Gastrocnemius medialis (tissue), 4 donors: ENCODE measurements around the gene AGRN. TPM values are rescaled to one million over a fixed set of nuclear protein-coding genes. Genes with fewer than 3 reads are reported as not detected.

Source experiments
- ATAC-seq, 2 donors: fragments of 150-250 bp; one replicate each; pipeline ENCODE4 v1.9.1; 2016
- DNase-seq, 2 donors: peaks; one replicate each; pipeline ENCODE4 v3.0.0-alpha.2; 2019
- H3K27ac ChIP-seq, 4 donors: fragments of 200-600 bp; sonication (generic); 1 replicate in 1 of 4; 2 replicates in 3 of 4; pipeline ENCODE4 v1.5.1; 2016 to 2018; ENCODE audit warnings: mild to moderate bottlenecking in 2 of 4, moderate library complexity in 1 of 4
- H3K27me3 ChIP-seq, 3 donors: fragments of 200-600 bp; sonication (generic) in 2 of 3; 1 replicate in 1 of 3; 2 replicates in 2 of 3; pipeline versions ENCODE4 v1.5.1 to v1.6.0; 2016 to 2019; ENCODE audit warnings: mild to moderate bottlenecking in 1 of 3, moderate library complexity in 1 of 3
- H3K36me3 ChIP-seq, 2 donors: fragments of 200-600 bp; sonication (generic) in 1 of 2; one replicate each; pipeline ENCODE4 v1.5.1; 2017 to 2018
- H3K4me1 ChIP-seq, 2 donors: fragments of 200-600 bp; sonication (generic) in 1 of 2; one replicate each; pipeline ENCODE4 v1.5.1; 2016 to 2017; ENCODE audit warnings: mild to moderate bottlenecking in 2 of 2
- H3K4me3 ChIP-seq, 4 donors: fragments of 200-600 bp; sonication (generic) in 3 of 4; 1 replicate in 1 of 4; 2 replicates in 3 of 4; pipeline ENCODE4 v1.5.1; 2016 to 2019; ENCODE audit warnings: mild to moderate bottlenecking in 2 of 4
- H3K9me3 ChIP-seq, 3 donors: fragments of 200-600 bp; sonication (generic) in 2 of 3; 1 replicate in 1 of 3; 2 replicates in 2 of 3; pipeline ENCODE4 v1.5.1; 2016 to 2019
- POLR2A ChIP-seq, 2 donors: fragments of 450-650 bp; IDR thresholded peaks; one replicate each; pipeline ENCODE4 v1.6.1; 2017; ENCODE audit warnings: antibody characterized with exemption in 2 of 2, mild to moderate bottlenecking in 2 of 2, moderate library complexity in 2 of 2
- in situ Hi-C, 4 donors: fragments of 200-750 bp; cut with MboI; loops; one replicate each; pipeline versions ENCODE4 v1.15.0 to v1.8.0; 2017; ENCODE audit warnings: low sequenced_read_pairs in 4 of 4
- intact Hi-C: fragments of 100-400 bp; cut with DNase I; formaldehyde crosslinking; loops from one replicate; pipeline ENCODE4 v1.15.1; 2023; ENCODE audit warnings: low total_unique reads
- total RNA-seq, 4 donors: library from RNA; depleted of rRNA; stranded (reverse); fragments of >200 nt; gene quantifications; one replicate each; pipeline versions ENCODE4 v1.1.0 to v1.2.3, GENCODE V29; 2016
- TF ChIP-seq, protein P1 (sequence below), 5 experiments: fragments of 450-650 bp in 3 of 5; fragments of 200-600 bp in 2 of 5; sonication (generic) in 2 of 5; IDR thresholded peaks in 4 of 5; conservative IDR thresholded peaks in 1 of 5; 1 replicate in 4 of 5; 2 replicates in 1 of 5; pipeline ENCODE4 v1.5.1; 2016 to 2019; ENCODE audit warnings: antibody characterized with exemption in 5 of 5, mild to moderate bottlenecking in 3 of 5, moderate library complexity in 3 of 5

AGRN gene
- total RNA-seq, 4 donors from 2014 or later = 2.0 to 3.8 (median 3.1) TPM

DNA sequence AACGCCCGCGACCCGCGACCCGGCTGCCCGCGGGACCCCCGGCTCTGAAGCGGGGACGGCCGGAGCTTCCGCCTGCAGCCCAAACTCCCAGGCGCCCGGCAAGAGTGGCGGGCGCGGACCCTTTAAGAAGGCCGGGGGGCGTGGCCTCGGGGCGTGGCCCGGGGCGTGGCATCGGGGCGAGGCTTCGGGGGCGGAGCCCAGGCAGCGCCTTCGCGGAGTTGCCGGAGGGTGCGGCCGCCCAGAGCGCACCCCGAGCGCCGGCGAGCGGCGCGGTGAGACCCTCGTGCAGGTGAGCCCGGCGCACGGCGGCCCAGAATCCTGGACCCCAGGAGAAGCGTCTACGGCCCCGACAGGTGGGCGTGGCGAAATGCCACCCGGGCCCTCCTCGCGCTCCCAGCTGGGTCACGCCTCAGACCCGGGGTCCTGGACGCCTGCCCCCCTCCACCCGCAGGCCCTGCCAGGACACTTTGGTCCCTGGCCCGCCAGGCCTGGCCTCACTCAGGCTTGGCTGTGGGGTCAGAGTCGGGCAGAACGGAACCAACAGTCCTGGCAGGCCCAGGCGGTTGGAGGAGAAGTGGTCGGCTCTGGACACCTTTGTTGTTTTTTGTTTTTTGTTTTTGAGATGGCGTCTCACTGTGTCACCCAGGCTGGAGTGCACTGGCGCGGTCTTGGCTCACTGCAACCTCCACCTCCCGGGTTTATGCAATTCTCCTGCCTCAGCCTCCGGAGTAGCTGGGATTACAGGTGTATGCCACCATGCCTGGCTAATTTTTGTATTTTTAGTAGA is 39.8 kb downstream of the AGRN start:
- ATAC-seq (peak; percentile 88 to 93), DNase-seq (peak; percentile 65 to 82)
- intact Hi-C loops (loop anchor here (2.0 kb wide), 1 partner anchor 19 kb away; no protein-coding TSS in a partner anchor), in situ Hi-C loops (loop anchor here in 2 of 4 donors (10.0 kb wide), 1 partner anchor 75 kb away; the partner anchor contains the start of gene PERM1 (in 2 of the 2))
- TF ChIP-seq POLR2A (IDR thresholded peaks at IDR 0.05) = peak in 1 of 2 donors; percentile 13
- TF ChIP-seq, protein P1, sequence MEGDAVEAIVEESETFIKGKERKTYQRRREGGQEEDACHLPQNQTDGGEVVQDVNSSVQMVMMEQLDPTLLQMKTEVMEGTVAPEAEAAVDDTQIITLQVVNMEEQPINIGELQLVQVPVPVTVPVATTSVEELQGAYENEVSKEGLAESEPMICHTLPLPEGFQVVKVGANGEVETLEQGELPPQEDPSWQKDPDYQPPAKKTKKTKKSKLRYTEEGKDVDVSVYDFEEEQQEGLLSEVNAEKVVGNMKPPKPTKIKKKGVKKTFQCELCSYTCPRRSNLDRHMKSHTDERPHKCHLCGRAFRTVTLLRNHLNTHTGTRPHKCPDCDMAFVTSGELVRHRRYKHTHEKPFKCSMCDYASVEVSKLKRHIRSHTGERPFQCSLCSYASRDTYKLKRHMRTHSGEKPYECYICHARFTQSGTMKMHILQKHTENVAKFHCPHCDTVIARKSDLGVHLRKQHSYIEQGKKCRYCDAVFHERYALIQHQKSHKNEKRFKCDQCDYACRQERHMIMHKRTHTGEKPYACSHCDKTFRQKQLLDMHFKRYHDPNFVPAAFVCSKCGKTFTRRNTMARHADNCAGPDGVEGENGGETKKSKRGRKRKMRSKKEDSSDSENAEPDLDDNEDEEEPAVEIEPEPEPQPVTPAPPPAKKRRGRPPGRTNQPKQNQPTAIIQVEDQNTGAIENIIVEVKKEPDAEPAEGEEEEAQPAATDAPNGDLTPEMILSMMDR (IDR thresholded peaks at IDR 0.05 in 4 of 5, conservative IDR thresholded peaks at IDR 0.05 in 1 of 5) = peak in 1 of 5 experiments; percentile 6
- peak overlapping the region; percentile 47 to 83 (median 64) for H3K4me3 ChIP-seq
- H3K9me3 ChIP-seq = no peaks in the 10 kb centered on the region
- H3K4me1 ChIP-seq = peaks cover 10 to 18% of the 10 kb centered on the region in 2 donors
- H3K36me3 ChIP-seq = no peaks in the 10 kb centered on the region
- peaks cover 48 to 56% (median 51%) of the 10 kb centered on the region in 3 donors for H3K27me3 ChIP-seq
- H3K27ac ChIP-seq = no peak overlapping the region

DNA sequence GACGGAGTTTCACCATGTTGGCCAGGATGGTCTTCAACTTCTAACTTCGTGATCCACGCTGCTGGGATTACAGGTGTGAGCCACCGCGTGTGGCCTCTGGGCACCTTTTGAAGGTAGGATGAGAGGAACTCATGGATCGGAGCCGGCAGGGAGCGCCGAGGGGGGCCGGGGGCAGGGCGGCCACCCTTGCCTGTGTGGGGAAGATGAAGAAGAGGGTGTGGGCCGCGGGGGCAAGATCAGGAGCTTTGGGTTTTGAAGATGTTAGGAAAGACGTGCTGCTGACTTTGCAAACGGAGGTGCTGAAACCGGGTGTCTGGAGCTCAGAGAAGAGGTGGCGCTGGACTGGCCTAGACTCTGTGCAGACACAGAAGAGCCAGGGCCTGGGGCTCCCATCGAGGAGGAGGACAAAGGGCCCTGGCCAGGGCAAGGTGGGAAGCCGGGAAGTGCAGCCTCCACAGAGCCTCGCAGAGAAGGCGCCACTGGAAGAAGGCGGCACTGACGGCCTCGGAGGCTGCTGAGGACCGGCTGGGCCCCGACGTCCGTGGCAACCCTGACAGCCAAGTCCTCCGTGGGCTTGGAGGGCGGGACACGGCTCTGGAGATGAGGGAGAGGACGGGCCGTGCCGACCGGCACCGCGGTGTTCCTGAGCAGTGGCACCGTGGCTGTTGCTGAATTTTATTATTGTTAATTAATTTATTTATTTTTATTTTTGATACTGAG is 40.5 kb downstream of the AGRN start:
- H3K4me1 ChIP-seq = peaks cover 10 to 18% of the 10 kb centered on the region in 2 donors
- no peaks in the 10 kb centered on the region for H3K9me3 ChIP-seq
- H3K27me3 ChIP-seq = peaks cover 48 to 58% (median 51%) of the 10 kb centered on the region in 3 donors
- no peak for ATAC-seq
- in situ Hi-C loops = loop anchor here in 2 of 4 donors (10.0 kb wide), 1 partner anchor 76 kb away; the partner anchor contains the start of gene PERM1 (in 2 of the 2)
- DNase-seq = no peak
- no peak overlapping the region for H3K4me3 ChIP-seq
- TF ChIP-seq, protein P1 (IDR thresholded peaks at IDR 0.05 in 4 of 5, conservative IDR thresholded peaks at IDR 0.05 in 1 of 5) = no peak
- TF ChIP-seq POLR2A (IDR thresholded peaks at IDR 0.05) = no peak
- no peaks in the 10 kb centered on the region for H3K36me3 ChIP-seq
- H3K27ac ChIP-seq = no peak overlapping the region
- intact Hi-C loops = no loop called here

DNA sequence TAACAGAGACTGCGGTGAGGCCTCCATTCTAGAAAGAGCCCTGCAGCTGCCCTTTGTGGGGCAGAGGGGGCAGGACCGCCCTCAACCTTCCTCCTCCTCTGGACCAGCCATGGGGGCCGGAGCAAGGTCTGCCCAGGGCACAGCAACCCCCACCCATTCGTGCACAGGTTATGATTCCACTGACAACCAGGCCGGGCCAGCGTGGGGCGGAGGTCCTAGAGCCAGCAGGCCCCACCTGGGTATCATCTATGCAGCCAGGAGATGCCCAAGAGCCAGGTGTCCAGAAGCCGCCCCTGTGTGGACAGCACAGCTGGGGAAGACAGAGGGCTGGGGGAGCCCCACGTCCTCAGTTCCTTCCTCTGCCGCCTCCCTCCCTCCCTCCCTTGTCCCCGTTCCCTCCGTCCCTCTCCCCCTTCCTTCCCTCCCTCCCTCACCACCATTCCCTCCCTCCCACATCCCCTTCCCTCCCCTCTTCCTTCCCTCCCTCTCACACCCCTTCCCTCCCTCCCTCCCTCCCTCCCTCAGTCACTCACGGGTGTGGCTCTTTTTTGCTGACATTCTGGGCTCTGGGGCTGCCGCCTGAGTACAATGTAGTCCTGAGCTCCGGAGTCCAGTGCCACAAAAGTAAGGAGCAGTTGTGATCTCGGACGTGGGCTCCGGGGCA is 41.9 kb downstream of the AGRN start:
- ATAC-seq = no peak
- Histone ChIP-seq H3K4me3 (no peak overlapping the region), H3K27me3 (peaks cover 54 to 59% (median 58%) of the 10 kb centered on the region in 3 donors), H3K36me3 (no peaks in the 10 kb centered on the region), H3K9me3 (no peaks in the 10 kb centered on the region), H3K27ac (no peak overlapping the region), H3K4me1 (peaks cover 10 to 18% of the 10 kb centered on the region in 2 donors)
- no peak for DNase-seq
- intact Hi-C loops = no loop called here
- TF ChIP-seq POLR2A (IDR thresholded peaks at IDR 0.05) = no peak
- TF ChIP-seq, protein P1 (IDR thresholded peaks at IDR 0.05 in 4 of 5, conservative IDR thresholded peaks at IDR 0.05 in 1 of 5) = no peak
- in situ Hi-C loops = loop anchor here in 2 of 4 donors (10.0 kb wide), 1 partner anchor 77 kb away; the partner anchor contains the start of gene PERM1 (in 2 of the 2)

DNA sequence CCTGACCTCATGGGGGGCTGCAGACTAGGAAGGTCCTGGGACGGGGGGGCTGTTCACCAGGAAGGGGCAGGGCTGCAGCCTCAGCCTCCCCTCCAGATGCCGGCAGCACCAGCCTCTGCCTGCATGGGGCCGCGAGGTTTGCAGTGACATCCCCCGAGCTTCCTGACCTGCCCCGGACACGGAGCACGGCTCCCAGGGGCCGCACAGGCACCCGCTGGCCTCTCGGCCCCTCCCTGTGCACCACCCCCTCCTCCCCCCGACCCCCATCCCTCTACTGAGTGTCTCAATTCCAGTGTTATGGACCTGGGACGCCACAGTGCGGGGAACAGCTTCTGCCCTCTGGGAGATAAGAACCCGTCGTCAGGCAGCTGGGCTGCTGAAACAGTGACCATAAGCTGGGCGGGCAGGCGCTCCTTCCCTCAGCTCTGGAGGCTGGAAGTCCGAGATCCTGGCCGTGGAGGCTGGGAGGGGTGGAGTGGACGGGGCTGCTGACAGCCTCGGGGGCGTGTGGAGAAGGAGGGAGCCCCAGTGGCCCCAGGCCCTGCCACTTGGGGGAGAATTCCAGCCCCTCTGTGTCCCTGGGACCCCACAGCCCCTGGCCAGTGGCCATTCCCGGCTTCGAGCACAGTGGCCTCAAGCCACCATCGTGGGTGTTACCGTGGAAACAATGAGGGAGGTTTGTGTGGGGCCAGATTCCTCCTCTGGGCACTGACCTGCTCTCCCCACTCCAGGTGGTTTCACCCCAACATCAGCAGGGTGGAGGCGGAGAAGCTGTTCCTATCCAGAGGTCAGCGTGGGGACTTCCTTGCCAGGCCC is 42.6 kb downstream of the AGRN start:
- in situ Hi-C loops (loop anchor here in 2 of 4 donors (10.0 kb wide), 1 partner anchor 78 kb away; the partner anchor contains the start of gene PERM1 (in 2 of the 2)), intact Hi-C loops (loop anchor here (1.0 kb wide), 1 partner anchor 29 kb away; no protein-coding TSS in a partner anchor)
- Histone ChIP-seq H3K27me3 (peaks cover 60 to 66% (median 60%) of the 10 kb centered on the region in 3 donors), H3K27ac (no peak overlapping the region), H3K4me1 (peaks cover 10 to 18% of the 10 kb centered on the region in 2 donors), H3K4me3 (no peak overlapping the region), H3K9me3 (no peaks in the 10 kb centered on the region), H3K36me3 (no peaks in the 10 kb centered on the region)
- ATAC-seq (no peak), DNase-seq (no peak)
- TF ChIP-seq POLR2A (IDR thresholded peaks at IDR 0.05) = no peak
- TF ChIP-seq, protein P1 (IDR thresholded peaks at IDR 0.05 in 4 of 5, conservative IDR thresholded peaks at IDR 0.05 in 1 of 5) = no peak
